HG03064 (cell line): ENCODE measurements around the gene SMG6.
"Not testable (repeated sequence)": the region's sequence is repeated elsewhere in the genome, so short reads cannot be mapped to it uniquely, and the experiment has no call there.

Experiments used
- ATAC-seq: cut with Tn5 transposase; IDR thresholded peaks from one replicate; pipeline ENCODE4 v1.9.1; 2021; ENCODE audit warnings: low read depth; ENCODE audit not compliant: unreplicated experiment

SMG6 gene

DNA sequence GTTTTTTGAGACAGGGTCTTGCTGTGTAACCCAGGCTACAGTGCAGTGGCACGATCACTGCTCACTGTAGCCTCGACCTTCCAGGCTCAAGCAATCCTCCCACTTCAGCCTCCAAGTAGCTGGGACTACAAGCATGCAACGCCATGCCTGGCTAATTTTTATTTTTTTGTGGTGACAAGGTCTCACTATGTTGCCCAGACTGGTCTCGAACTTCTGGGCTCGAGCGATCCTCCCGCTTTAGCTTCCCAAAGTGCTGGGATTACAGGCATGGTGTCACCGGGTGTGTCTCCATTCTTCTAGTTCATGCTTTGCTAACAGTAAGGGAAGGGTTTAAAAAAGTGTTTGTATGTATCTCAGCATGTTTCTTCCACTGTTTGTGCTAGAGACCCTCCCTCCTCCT, 146.9 kb downstream of the SMG6 start:
- no peak for ATAC-seq

DNA sequence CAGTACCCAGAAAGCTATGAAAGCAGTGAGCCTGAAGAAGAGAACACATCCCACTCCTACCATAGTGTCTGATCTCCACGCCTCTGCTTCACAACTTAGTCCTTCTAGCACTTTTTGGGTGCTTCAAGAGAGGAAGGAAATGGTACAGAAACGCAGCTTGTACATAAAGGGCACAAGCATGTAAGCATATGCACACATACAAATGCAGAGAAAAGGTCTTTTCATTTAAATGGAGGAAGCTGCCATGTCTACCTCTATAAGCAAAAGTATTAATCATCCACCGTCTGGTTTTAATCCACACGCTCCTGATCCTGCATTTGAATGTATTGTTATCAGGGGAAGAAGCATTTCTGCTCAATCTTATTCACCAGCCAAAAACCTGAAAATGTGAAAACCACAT, 148.0 kb downstream of the SMG6 start:
- ATAC-seq, result no peak

DNA sequence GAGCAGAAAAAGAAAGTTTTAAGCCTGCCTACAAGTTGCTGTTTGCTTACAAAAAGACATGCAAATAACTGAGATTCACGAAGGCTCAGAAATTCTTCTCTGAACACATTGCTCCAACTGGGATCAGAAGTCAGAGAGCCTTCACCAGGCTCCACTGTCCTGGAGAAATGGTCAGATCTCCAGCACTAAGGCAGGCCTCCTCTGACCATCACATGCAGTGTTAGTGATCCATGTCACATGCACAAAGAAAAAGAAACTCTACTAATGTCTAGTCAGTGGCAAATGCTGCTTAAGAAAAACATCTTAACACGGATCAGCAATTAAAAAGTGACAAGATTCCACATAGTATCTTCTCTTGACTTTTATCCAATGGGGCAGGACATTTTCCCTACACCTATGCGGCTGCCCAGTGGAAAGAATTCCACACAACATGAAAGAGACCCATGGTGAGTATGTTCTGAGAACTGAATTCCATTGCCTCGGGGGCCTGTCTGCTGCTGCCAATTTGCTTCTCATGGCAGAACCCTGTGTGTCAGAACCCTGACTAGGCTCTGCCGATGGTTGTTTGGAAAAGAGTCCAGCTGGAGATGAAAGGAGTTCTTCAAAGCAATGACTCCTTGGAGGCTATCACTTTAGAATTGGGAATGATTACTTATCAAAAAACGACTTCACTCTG, 152.1 kb downstream of the SMG6 start:
- ATAC-seq, result no peak

DNA sequence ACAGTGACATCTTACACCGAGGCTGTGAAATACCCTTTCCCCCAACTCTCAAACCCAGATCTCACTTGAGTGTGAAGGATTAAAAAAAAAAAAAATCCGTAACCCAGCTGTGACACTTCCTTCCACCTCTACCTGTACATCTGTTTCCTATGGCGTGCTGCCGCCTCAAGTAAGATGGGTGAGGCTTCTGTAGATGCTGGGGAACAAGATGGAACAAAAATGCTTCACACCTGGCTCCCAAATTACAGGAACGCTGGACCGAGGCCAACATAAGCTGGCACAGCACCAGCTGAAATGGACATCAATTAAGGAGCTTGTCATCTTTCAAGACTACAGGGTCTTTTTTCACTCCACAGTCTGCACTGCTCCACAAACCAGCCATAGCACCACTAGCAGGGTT, 152.8 kb downstream of the SMG6 start:
- no peak for ATAC-seq

DNA sequence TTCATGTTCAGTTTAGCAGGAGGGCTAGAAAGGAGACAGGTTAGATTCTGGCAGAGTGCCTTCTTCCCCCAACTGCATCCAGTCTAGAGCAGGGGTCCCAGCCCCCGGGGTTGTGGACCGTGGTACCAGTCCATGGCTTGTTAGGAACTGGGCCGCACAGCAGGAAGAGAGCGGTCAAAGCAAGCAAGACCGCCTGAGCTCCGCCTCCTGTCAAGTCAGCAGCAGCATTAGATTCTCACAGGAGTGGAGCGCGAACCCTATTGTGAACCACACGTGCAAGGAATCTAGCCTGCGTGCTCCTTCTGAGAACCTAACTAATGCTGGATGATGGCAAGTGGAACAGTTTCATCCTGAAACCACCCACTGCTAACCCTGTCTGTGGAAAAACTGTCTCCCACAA, 153.7 kb downstream of the SMG6 start:
- no peak for ATAC-seq

DNA sequence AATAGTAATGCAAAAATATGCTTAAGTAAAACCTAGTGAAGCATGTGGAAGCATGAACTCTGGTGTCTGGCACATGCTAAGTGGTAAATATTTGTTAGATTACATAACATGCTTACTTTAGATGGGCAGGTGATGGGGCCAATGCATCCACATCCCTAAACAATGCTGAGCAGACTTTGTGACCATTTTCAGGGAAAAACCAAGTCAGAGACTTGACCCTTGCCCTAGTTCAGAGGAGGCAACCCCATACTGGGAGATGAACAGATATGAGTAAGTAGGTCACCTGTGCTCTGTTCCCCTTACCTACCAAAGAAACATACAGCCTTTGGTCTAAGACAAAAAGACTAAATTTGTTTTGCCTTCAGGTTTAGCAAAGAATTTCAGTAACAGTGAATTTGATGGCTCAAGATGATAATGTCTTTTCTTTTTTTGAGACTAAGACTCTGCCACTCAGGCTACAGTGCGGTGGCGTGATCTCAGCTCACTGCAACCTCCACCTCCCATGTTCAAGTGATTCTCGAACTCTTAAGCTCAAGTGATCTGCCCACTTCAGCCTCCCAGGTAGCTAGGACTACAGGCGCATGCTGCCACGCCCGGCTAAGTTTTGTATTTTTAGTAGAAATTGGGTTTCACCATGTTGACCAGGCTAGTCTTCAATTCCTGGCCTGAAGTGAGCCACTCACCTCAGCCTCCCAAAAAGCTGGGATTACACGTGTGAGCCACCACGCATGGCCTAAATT, 157.3 kb downstream of the SMG6 start:
- no peak for ATAC-seq

DNA sequence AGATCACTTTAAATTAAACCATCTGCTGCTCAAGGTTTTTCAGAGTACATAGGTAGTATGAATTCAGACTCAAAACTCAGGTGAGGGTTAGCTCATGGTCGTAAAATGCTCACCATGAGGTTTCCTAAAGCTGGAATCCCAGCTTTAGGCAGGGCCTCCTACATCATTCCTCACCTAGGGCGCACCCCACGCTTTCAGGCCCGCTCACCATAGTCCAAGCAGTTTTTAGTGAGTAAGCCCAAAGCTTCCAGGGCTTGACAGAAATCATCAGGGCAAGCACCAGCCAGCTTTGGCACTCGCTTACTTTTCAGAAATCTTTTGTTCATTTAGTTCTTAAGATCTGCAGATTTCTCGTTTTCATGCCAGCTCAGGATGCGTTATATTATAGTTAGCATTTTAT, 158.9 kb downstream of the SMG6 start:
- no peak for ATAC-seq

DNA sequence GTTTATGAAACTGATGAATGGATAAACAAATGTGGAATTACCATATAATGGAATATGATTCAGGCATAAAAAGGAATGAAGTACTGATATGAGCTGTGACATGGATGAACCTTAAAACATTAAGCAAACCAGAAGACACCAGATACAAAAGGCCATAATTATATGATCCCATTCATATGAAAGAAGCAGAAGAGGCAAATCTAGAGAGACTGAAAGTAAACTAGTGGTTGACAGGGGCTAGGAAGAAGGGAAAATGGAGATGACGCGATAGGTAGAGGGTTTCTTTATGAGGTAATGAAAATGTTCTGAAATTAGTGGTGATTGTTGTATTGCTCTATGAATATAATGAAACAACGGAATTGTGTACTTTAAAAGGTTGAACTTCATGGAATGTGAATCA, 160.3 kb downstream of the SMG6 start:
- ATAC-seq, result no peak

DNA sequence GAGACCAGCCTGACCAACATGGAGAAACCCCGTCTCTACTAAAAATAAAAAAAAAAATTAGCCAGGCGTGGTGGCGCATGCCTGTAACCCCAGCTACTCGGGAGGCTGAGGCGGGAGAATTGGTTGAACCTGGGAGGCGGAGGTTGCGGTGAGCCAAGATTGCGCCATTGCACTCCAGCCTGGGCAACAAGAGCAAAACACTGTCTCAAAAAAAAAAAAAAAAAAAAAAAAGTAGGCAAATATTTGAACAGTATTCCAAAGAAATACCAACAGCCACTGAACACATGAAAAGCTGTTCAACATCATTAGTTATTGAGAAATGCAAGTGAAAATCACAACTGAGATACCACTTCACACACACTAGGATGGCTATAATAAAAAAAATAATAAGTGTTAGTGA, 160.9 kb downstream of the SMG6 start:
- ATAC-seq, result not testable (repeated sequence)

DNA sequence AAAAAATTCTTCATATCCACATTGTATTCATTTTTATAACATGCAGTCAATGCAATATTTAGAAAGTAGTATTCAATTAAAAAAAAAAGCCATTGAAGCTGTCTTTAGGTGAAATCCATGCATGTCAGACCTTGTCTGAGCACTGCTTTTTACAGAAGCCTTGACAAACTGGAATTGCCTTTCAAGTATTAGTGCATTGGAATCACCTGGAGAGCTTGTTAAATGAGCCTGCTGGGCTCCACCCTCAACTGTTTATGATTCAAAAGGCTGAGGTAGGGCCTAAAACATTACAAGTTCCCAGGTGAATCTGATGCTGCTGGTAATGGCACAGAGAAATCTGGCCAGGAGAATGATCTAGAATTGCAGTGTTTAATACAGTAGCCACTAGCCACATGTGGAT, 162.9 kb downstream of the SMG6 start:
- ATAC-seq, result no peak

DNA sequence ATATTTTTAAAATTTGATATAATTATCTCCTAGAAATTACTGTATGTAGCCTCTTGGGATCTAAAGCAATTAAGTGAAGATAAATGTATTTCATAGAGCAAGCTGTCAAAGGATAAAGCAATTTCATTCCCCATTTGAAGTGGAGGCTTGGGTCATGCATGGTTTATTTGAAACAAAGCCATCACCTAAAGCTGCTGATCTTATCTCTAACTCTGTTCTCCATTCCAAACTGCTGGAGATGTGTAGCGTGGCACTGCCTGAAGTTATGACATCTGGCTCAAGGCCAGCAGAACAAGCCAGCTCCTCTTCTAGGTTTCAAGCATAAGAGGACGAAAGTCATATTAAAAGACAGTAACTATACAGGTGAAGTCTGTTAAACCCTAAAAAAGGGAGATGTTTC, 164.8 kb downstream of the SMG6 start:
- no peak for ATAC-seq

DNA sequence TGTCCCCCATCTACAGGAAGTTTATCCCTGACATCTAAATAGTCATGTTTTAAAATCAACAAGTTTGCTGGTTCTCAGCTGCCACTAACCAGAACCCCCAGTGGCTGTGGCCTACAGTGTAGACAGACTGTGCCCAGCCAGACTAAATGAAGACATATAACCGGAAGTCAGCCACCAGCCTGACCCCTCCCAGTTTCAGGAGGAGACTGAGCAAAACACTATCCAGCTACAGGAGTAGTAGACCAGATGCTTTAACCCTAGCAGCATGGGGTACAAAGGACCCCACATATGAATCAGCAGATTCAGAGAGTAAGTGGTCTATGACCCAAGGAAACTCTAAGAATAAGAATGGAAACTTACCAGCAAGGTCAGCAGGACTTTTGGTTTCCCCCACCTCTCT, 165.3 kb downstream of the SMG6 start:
- ATAC-seq, result no peak

DNA sequence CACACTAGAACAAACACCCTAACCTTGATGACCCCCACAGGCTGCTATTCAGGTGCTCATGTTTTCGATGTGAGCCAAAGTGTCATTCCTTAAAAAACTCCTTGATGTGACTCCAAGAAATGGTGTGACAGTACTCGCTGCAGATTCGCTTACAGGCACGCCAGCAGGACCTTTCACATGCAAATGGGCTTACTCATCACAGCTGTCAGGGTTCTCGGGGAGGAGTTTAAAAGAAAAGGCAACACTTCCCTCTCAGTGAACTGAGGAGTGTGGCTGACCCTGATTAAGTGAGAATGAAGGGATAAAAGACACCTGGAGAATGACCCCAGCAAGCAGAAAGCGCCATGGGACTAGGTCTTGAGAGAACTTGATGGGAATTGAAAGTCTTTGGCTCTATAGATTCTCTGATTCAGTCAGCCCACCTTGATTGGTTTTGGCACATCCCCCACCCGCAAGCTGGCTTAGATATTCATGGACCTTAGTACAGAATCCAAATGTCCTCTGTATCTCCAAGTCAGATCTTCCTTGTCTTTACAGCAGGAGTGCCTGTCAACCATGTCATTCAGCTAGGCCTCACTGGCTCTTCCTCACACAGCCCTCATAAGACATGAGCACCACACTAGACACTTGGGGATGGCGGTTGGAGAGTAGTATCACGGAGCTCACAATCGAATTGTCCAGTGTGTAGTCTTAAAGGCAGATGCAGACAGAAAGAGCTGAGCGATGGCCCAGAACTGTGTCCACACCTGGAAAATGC, 166.1 kb downstream of the SMG6 start:
- ATAC-seq, result no peak

DNA sequence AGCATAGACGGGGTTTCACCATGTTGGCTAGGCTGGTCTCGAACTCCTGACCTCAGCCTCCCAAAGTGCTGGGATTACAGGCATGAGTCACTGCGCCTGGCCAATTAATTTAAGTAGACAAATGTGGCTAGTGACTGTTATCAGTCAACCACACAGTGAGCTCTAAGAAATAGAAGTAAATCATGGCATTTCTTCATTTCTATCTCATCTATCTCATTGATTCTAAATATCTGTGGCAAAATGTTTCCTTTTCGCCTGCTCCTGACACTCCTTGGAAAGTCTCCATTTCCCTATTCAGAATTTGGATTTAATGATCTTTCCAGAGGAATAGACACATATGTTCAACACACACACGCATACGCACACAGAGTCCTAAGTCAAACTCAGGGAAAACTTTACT, 167.3 kb downstream of the SMG6 start:
- no peak for ATAC-seq

DNA sequence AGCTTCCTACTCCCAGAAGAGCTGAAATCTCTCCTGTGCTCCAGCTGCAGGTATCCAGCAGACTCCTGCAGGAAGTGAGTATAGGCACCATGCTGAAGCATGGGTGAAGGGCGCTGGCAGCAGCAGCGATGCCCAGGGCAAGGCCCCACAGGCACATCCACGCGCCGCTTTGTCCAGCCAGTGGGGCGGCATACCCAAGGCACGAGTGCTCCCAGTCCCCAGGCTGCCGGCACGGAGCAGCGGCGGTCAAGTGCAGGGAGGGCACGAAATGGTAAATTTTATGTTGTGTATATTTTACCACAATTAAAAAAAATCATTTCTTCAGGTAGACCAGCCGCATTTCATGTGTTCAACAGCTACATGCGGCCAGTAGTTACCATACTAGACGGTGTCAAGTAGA, 175.6 kb downstream of the SMG6 start:
- no peak for ATAC-seq

DNA sequence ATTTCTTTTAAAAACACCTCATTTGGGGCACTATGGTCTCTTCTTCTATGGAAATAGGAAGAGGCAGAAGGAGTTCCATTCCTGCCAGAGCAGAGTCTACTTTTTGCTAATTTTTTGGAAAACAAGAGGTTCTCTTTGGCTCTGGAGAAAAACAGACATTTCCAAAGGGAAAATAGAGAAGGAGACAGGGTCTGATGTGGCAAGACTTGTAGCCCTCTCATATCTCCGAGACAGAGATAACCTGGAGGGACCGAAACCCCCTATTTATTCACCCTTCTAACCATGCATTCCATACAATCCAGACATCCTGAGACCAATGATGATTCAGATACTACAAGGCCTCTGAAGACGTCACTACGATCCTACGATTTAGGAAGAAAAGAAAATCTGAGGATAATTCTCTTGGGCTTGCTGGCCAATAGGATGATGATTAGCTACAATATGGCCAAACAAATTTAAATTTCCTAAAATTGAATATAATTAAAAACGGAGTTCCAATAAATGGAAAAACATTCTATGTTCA, 178.5 kb downstream of the SMG6 start:
- no peak for ATAC-seq

DNA sequence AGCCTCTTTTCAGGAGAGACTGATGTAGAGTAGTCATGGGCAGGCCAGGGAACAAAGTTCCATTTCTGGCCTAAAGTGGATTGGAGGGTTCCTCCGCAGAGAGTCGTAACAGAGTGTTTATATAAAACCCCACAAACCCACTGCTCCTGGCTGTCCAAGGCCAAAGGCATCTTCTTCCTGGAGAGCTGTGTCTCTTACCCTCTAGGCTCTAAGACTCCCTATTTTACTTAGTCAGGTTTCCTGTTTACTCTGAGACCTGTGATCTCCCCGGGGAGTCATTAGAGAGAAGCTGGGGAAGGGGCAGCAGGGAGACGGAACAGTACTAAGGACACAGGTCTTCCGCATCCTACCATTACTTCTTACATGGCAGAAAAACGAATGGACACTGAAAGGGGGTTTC, 179.2 kb downstream of the SMG6 start:
- no peak for ATAC-seq

DNA sequence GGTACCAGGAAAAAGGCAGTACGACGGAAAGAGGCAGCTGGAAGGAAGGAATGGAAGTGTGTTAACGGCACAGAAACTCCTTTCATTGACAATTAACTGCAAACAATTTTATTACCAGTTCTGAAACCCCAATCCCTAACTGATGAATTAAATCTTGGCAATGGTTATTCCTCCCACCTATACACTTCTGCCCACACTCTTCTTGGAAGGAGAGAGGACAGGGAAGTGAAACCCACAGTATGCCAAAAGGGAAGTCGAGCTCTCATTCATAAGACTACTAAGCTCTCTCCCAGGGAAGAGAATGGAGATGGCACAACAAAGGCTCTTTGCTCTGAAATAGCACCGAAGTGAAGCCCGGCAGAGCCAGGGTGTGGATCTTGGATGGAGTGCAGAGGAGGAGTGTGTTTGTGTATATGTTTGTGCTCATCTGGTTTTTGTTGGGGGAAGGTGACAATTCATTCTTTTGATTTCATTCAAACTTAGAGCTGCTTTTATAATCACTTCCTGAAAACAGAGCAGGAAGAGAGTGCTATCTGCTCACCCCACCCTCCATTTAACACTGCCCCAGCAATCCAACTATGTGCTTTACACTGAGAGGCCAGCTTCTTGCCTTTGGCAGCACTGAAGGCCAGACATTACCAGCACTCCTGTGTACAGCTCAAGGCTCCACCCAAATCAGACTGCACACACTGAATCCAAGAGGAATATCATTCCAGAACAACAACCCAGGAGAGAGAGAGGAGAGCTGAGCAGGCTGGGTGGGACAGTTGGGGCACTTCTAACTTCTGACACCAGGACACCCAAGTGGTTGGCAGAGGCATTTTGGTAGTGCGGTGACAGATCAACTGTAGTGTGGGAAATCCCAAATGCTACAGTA, 180.0 kb downstream of the SMG6 start:
- no peak for ATAC-seq

DNA sequence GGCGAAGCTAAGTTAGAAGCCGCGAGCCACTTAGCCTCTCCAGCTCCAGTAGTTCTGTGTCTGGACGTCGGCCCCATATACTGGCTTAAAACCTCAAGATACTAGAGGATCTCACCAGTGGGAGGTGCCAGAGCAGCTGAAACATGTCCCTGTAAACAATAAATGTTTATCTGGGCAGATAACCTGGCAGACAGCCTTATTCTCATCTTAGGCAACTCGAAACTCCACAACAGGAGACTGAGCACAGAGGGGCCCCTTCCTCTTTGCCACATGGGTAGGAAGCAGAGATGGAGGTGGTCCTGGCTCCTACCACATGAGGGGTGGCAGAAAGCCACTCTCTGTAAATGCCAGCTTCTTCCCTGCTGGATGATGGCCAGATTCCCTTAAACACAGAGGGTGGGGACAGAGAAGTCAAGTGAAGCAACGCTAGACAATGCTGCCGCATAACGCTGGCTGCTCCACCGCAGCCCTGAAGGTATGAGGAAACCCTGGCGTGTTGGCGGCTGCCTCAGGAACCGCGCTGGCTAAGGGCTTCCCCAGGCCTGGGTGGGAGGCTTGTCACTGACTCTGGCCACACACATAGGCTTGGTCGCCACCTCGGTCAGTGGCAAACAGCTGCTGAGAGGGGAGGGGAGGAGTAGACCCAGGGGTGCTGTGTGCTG, 180.8 kb downstream of the SMG6 start:
- ATAC-seq, result no peak
